Measurements from ENCODE around the gene CYP46A1. TPM values are rescaled to one million over a fixed set of nuclear protein-coding genes. Genes with fewer than 3 reads are reported as not detected.
"Not testable (repeated sequence)": the region's sequence is repeated elsewhere in the genome, so short reads cannot be mapped to it uniquely, and the experiment has no call there.

Gene CYP46A1
- total RNA-seq, 1 experiment from 2014 or later = 0.30 TPM

DNA sequence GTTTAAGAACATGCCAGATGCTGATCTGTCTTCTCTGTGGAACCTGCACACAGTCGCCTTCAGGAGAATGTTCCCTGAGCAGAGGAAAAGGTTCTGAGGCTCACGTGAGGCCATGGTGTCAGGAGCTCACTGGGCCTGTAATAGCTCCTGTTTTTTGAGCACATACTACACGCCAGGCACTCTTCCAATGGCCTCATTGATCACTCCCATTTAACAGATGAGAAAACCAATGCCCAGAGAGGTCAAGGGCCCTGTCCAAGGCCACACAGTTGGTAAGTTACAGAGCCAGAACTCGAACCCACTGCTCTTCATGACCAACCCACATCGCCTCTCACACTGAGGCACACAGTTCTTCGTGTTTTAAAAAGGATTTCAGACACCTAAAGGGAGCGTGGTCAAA lies 46.5 kb upstream of the CYP46A1 start:
- Mint-ChIP-seq H3K4me1 (ENCODE audit: insufficient read depth, unreplicated experiment) (no peaks in the 10 kb centered on the region), H3K27me3 (ENCODE audit: insufficient read depth, unreplicated experiment) (no peaks in the 10 kb centered on the region), H3K4me3 (ENCODE audit: unreplicated experiment) (no peak overlapping the region), H3K9me3 (ENCODE audit: unreplicated experiment) (no peaks in the 10 kb centered on the region), H3K36me3 (ENCODE audit: insufficient read depth, unreplicated experiment) (peaks cover 6% of the 10 kb centered on the region), H3K27ac (ENCODE audit: low read depth, unreplicated experiment) (no peak overlapping the region)
- POLR2A ChIA-PET = no interaction called here
- TF ChIP-seq CTCF (IDR thresholded peaks at IDR 0.05; ENCODE audit: unreplicated experiment) = no peak
- no TSS peak for BruUV-seq (replicated peaks)
- no peak for DNase-seq (ENCODE audit: unreplicated experiment)
- intact Hi-C loops (cut with micrococcal nuclease) = no loop called here
- CTCF ChIA-PET = no interaction called here

GRCh38 chr14:99642771-99643170 lies 41.3 kb upstream of the CYP46A1 start:
- H3K27ac Mint-ChIP-seq (ENCODE audit: low read depth, unreplicated experiment); H3K4me3 Mint-ChIP-seq (ENCODE audit: unreplicated experiment); BruUV-seq (replicated peaks); H3K9me3 Mint-ChIP-seq (ENCODE audit: unreplicated experiment); H3K4me1 Mint-ChIP-seq (ENCODE audit: insufficient read depth, unreplicated experiment); intact Hi-C loops (cut with micrococcal nuclease); H3K27me3 Mint-ChIP-seq (ENCODE audit: insufficient read depth, unreplicated experiment); DNase-seq (ENCODE audit: unreplicated experiment); H3K36me3 Mint-ChIP-seq (ENCODE audit: insufficient read depth, unreplicated experiment): not testable (repeated sequence)
- ChIA-PET CTCF (interaction anchor here (1.6 kb wide), 1 partner anchor 14 kb away, joined by 8 read pairs; no protein-coding TSS in a partner anchor), POLR2A (interaction anchor here (0.6 kb wide), 1 partner anchor 53 kb away, joined by 3 read pairs; no protein-coding TSS in a partner anchor)

GRCh38 chr14:99643343-99643742 lies 40.8 kb upstream of the CYP46A1 start:
- no TSS peak for BruUV-seq (replicated peaks)

GRCh38 chr14:99644035-99644587 lies 40.0 kb upstream of the CYP46A1 start:
- H3K27ac Mint-ChIP-seq (ENCODE audit: low read depth, unreplicated experiment) = no peak overlapping the region

More at GRCh38 chr14:99643343-99643742, 40.8 kb upstream of the CYP46A1 start:
- Mint-ChIP-seq H3K9me3 (ENCODE audit: unreplicated experiment) (no peaks in the 10 kb centered on the region), H3K27ac (ENCODE audit: low read depth, unreplicated experiment) (no peak overlapping the region), H3K4me3 (ENCODE audit: unreplicated experiment) (no peak overlapping the region), H3K4me1 (ENCODE audit: insufficient read depth, unreplicated experiment) (no peaks in the 10 kb centered on the region), H3K27me3 (ENCODE audit: insufficient read depth, unreplicated experiment) (no peaks in the 10 kb centered on the region), H3K36me3 (ENCODE audit: insufficient read depth, unreplicated experiment) (peaks cover 6% of the 10 kb centered on the region)
- POLR2A ChIA-PET = no interaction called here
- TF ChIP-seq CTCF (IDR thresholded peaks at IDR 0.05; ENCODE audit: unreplicated experiment) = no peak
- no peak for DNase-seq (ENCODE audit: unreplicated experiment)
- intact Hi-C loops (cut with micrococcal nuclease) = no loop called here
- CTCF ChIA-PET = interaction anchor here (1.6 kb wide), 1 partner anchor 15 kb away, joined by 8 read pairs; no protein-coding TSS in a partner anchor

More at GRCh38 chr14:99644035-99644587, 40.0 kb upstream of the CYP46A1 start:
- Mint-ChIP-seq H3K36me3 (ENCODE audit: insufficient read depth, unreplicated experiment) (peaks cover 6% of the 10 kb centered on the region), H3K9me3 (ENCODE audit: unreplicated experiment) (no peaks in the 10 kb centered on the region), H3K27me3 (ENCODE audit: insufficient read depth, unreplicated experiment) (no peaks in the 10 kb centered on the region), H3K4me3 (ENCODE audit: unreplicated experiment) (no peak overlapping the region), H3K4me1 (ENCODE audit: insufficient read depth, unreplicated experiment) (peaks cover 2% of the 10 kb centered on the region)
- no peak for TF ChIP-seq CTCF (IDR thresholded peaks at IDR 0.05; ENCODE audit: unreplicated experiment)
- ChIA-PET POLR2A (no interaction called here), CTCF (interaction anchor here (1.6 kb wide), 1 partner anchor 16 kb away, joined by 8 read pairs; no protein-coding TSS in a partner anchor)
- intact Hi-C loops (cut with micrococcal nuclease) = no loop called here
- no peak for DNase-seq (ENCODE audit: unreplicated experiment)
- BruUV-seq (replicated peaks) = no TSS peak

Data from MCF 10A (cell line).